Stimulated activated CD4-positive, alpha-beta T cell treated with anti-CD3 and anti-CD28 coated beads, Interleukin-4, amount 100 ng/mL, for 48 hours (primary cell): ENCODE data around the gene CHMP6.

Experiments
- DNase-seq, 2 donors: peaks; one replicate each; pipeline ENCODE4 v3.0.0-alpha.2; 2020; ENCODE audit warnings: low read depth in 2 of 2

Gene CHMP6

GRCh38 chr17:80970762-80971703 is 20.6 kb upstream of the CHMP6 start:
- no peak for DNase-seq

- no peak for DNase-seq
Measured at GRCh38 chr17:80971704-80972304, 19.8 kb upstream of the CHMP6 start.

- DNase-seq = no peak
Measured at GRCh38 chr17:80976701-80977100, 14.9 kb upstream of the CHMP6 start.

- no peak for DNase-seq
Measured at GRCh38 chr17:80977172-80977571, 14.5 kb upstream of the CHMP6 start.

- DNase-seq = no peak
Measured at GRCh38 chr17:80978499-80979497, 12.8 kb upstream of the CHMP6 start.

GRCh38 chr17:80979547-80980378 is 11.9 kb upstream of the CHMP6 start:
- no peak for DNase-seq

- no peak for DNase-seq
Measured at GRCh38 chr17:80980397-80981061, 11.1 kb upstream of the CHMP6 start.

GRCh38 chr17:80981062-80981902 is 10.4 kb upstream of the CHMP6 start:
- peak in 1 of 2 donors; percentile 42 for DNase-seq

GRCh38 chr17:80981929-80982425 is 9.7 kb upstream of the CHMP6 start:
- no peak for DNase-seq

- no peak for DNase-seq
Measured at GRCh38 chr17:80982426-80982974, 9.1 kb upstream of the CHMP6 start.

GRCh38 chr17:80983545-80983944 is 8.1 kb upstream of the CHMP6 start:
- DNase-seq = no peak

GRCh38 chr17:80984749-80985148 is 6.9 kb upstream of the CHMP6 start:
- DNase-seq = no peak

- no peak for DNase-seq
Measured at GRCh38 chr17:80986046-80986445, 5.6 kb upstream of the CHMP6 start.

GRCh38 chr17:80986816-80987475 is 4.7 kb upstream of the CHMP6 start:
- DNase-seq = no peak

GRCh38 chr17:80987941-80988461 is 3.6 kb upstream of the CHMP6 start:
- DNase-seq = no peak

GRCh38 chr17:80989586-80989913 is 2.1 kb upstream of the CHMP6 start:
- DNase-seq = no peak

- DNase-seq = no peak
Measured at GRCh38 chr17:80990921-80991644, 558 bp upstream of the CHMP6 start.
